Tibial nerve (tissue), 4 donors: ENCODE results near the gene MESP2.

Experiments
- CTCF ChIP-seq, 5 experiments: fragments of 200-600 bp in 3 of 5; fragments of 450-650 bp in 2 of 5; sonication (generic) in 3 of 5; IDR thresholded peaks; one replicate each; pipeline ENCODE4 v1.5.1; 2016 to 2019; ENCODE audit warnings: antibody characterized with exemption in 5 of 5, mild to moderate bottlenecking in 3 of 5, moderate library complexity in 2 of 5
- EP300 ChIP-seq, 2 donors: sonication (generic); formaldehyde crosslinking; IDR thresholded peaks; one replicate each; pipeline ENCODE4 v1.6.1; 2017; ENCODE audit warnings: antibody characterized with exemption in 2 of 2, mild to moderate bottlenecking in 1 of 2
- POLR2A ChIP-seq, 2 donors: fragments of 450-650 bp; IDR thresholded peaks; one replicate each; pipeline ENCODE4 v1.6.1; 2017; ENCODE audit warnings: antibody characterized with exemption in 2 of 2, mild to moderate bottlenecking in 2 of 2, moderate library complexity in 2 of 2

- no peak for TF ChIP-seq EP300 (IDR thresholded peaks at IDR 0.05)
- no peak for TF ChIP-seq CTCF (IDR thresholded peaks at IDR 0.05)
- no peak for TF ChIP-seq POLR2A (IDR thresholded peaks at IDR 0.05)
These were observed 11.8 kb downstream of the MESP2 start for GRCh38 chr15:89787944-89788343.
